ENCODE data around the gene DIP2A. TPM values are rescaled to one million over a fixed set of nuclear protein-coding genes. Genes with fewer than 3 reads are reported as not detected.

Gene DIP2A
- total and polyA plus RNA-seq, 2 of the 13 experiments (the other 11 are each of a cell fraction or from before 2014, with no cell fraction given): 18.5 to 37.6 TPM

GRCh38 chr21:46607636-46608035 is 148.9 kb downstream of the DIP2A start:
- Histone ChIP-seq H3K36me3 (replicated peaks in 1 of 2; ENCODE audit: control insufficient read depth in 1 of 2, insufficient read depth in 2 of 2, low read length in 2 of 2) (no peaks in the 10 kb centered on the region), H3K27me3 (ENCODE audit: control insufficient read depth in 1 of 2, insufficient read depth in 2 of 2, low read length in 2 of 2) (peaks cover 0 to 28% of the 10 kb centered on the region in 2 experiments; a peak in 4 of 5 replicates), H3K4me1 (ENCODE audit: insufficient read depth, low read length) (peaks cover 17% of the 10 kb centered on the region), H2AFZ (ENCODE audit: low read length) (no peak overlapping the region), H3K79me2 (ENCODE audit: insufficient read depth, low read length) (no peaks in the 10 kb centered on the region), H3K9me3 (ENCODE audit: low read length) (no peaks in the 10 kb centered on the region), H4K20me1 (ENCODE audit: insufficient read depth, low read length) (no peaks in the 10 kb centered on the region), H3K9ac (ENCODE audit: insufficient read depth, low read depth, low read length) (no peak overlapping the region), H3K4me3 (replicated peaks in 1 of 3; ENCODE audit: insufficient read depth in 1 of 3, low read depth in 2 of 3, low read length in 3 of 3) (no peak overlapping the region), H3K4me2 (ENCODE audit: low read depth, low read length) (no peak overlapping the region), H3K27ac (ENCODE audit: extremely low read length, insufficient read depth, low read length) (no peak overlapping the region)
- in situ Hi-C loops (cut with HindIII; ENCODE audit: extremely low pct_ligation_motif_present, low pct_unique_long_range_greater_than_20kb): no loop called here
- FAIRE-seq: no peak
- 27% methylated on average over 2 of the region's 2 CpGs for WGBS (ENCODE audit: low lambda C conversion rate)
- intact Hi-C loops (cut with micrococcal nuclease; ENCODE audit: unreplicated experiment): no loop called here
- TF ChIP-seq SMYD3 (CRISPR knock-in tag; IDR thresholded peaks at IDR 0.05): no peak
- TF ChIP-seq EP300 (IDR thresholded peaks at IDR 0.05; ENCODE audit: low read depth in 2 of 2, low read length in 2 of 2): no peak
- no peak for TF ChIP-seq EP300 (CRISPR knock-in tag; IDR thresholded peaks at IDR 0.05; ENCODE audit: borderline replicate concordance)
- no peak for TF ChIP-seq SPEN (CRISPR knock-in tag; IDR thresholded peaks at IDR 0.05; ENCODE audit: low read depth)
- no peak for TF ChIP-seq SP2 (CRISPR knock-in tag; IDR thresholded peaks at IDR 0.05)
- no peak for TF ChIP-seq SUZ12 (IDR thresholded peaks at IDR 0.05; ENCODE audit: low read depth, low read length)
- no peak for TF ChIP-seq TARDBP (CRISPR knock-in tag; IDR thresholded peaks at IDR 0.05)
- no peak for TF ChIP-seq RFX3 (CRISPR knock-in tag; IDR thresholded peaks at IDR 0.05)
- no peak for TF ChIP-seq PATZ1 (CRISPR knock-in tag; IDR thresholded peaks at IDR 0.05)
- TF ChIP-seq GPN1 (CRISPR knock-in tag; IDR thresholded peaks at IDR 0.05; ENCODE audit: borderline replicate concordance): no peak
- no peak for TF ChIP-seq ZBTB40 (IDR thresholded peaks at IDR 0.05)
- TF ChIP-seq ZBTB40 (CRISPR knock-in tag; IDR thresholded peaks at IDR 0.05): no peak
- no peak for TF ChIP-seq FOXO1 (CRISPR knock-in tag; IDR thresholded peaks at IDR 0.05)
- TF ChIP-seq NBN (conservative IDR thresholded peaks at IDR 0.05): no peak
- TF ChIP-seq ZNF83 (CRISPR knock-in tag; IDR thresholded peaks at IDR 0.05; ENCODE audit: borderline replicate concordance): no peak
- no peak for TF ChIP-seq SALL2 (CRISPR knock-in tag; IDR thresholded peaks at IDR 0.05)
- no TSS peak for BruUV-seq (replicated peaks)
- ChIA-PET CTCF (ENCODE audit: low intra/inter-chr PET ratio, low total read pairs) (no interaction called here), POLR2A (interaction anchor here (0.9 kb wide), 1 partner anchor 9 kb away, joined by 3 read pairs; no protein-coding TSS in a partner anchor)
- ATAC-seq: no peak
- DNase-seq (ENCODE audit: low spot score): no peak

Data from HepG2 (cell line).